OCI-LY7 (cell line): ENCODE data around the gene NFYB. TPM values are rescaled to one million over a fixed set of nuclear protein-coding genes. Genes with fewer than 3 reads are reported as not detected.

Source experiments
- BruUV-seq: library from RNA; stranded (reverse); fragments of 400-500 nt; replicated peaks from 2 replicates; lab custom pipeline; 2021; lab: Mats Ljungman, UMichigan
- CTCF ChIA-PET: fragments of 300-600 bp; sonication (Branson Sonifier 250); formaldehyde crosslinking; loops from one replicate; lab custom pipeline; 2022; ENCODE audit warnings: antibody characterized with exemption; ENCODE audit not compliant: unreplicated experiment; lab: Charles Lee
- POLR2A ChIA-PET: fragments of 300-600 bp; sonication (Branson Sonifier 250); formaldehyde crosslinking; loops from one replicate; lab custom pipeline; 2022; ENCODE audit warnings: antibody characterized with exemption; lab: Charles Lee
- DNase-seq: peaks from one replicate; pipeline ENCODE4 v3.0.0-alpha.2; 2015; ENCODE audit warnings: low spot score
- H2AFZ ChIP-seq: fragments of 200-600 bp; sonication (generic), shearing (Covaris generic); 2 replicates; pipeline ENCODE4 v1.6.1; 2014; ENCODE audit warnings: mild to moderate bottlenecking, antibody characterized with exemption, low read length, moderate library complexity
- H3K27ac ChIP-seq: fragments of 200-600 bp; sonication (generic); 2 replicates; pipeline ENCODE4 v1.5.1; 2014; ENCODE audit warnings: mixed run types, low read depth, mild to moderate bottlenecking, moderate library complexity, low read length, inconsistent platforms; ENCODE audit not compliant: poor library complexity, severe bottlenecking
- H3K36me3 ChIP-seq: fragments of 200-600 bp; sonication (generic); 2 replicates; pipeline ENCODE4 v1.6.1; 2014; ENCODE audit warnings: mild to moderate bottlenecking, antibody characterized with exemption, low read length, moderate library complexity, mixed read lengths; ENCODE audit not compliant: insufficient read depth
- H3K4me1 ChIP-seq: fragments of 200-600 bp; sonication (generic); 2 replicates; pipeline ENCODE4 v1.5.1; 2014; ENCODE audit warnings: mild to moderate bottlenecking, low read length; ENCODE audit not compliant: insufficient read depth, poor library complexity, severe bottlenecking
- H3K4me2 ChIP-seq: fragments of 200-600 bp; sonication (generic); 2 replicates; pipeline ENCODE4 v1.6.1; 2014; ENCODE audit warnings: mild to moderate bottlenecking, low read length
- H3K4me3 ChIP-seq: fragments of 200-600 bp; sonication (generic); 2 replicates; pipeline ENCODE4 v1.5.1; 2014; ENCODE audit warnings: mild to moderate bottlenecking, low read depth, low read length; ENCODE audit not compliant: poor library complexity, severe bottlenecking
- H3K79me2 ChIP-seq: fragments of 200-600 bp; sonication (generic); 2 replicates; pipeline ENCODE4 v1.6.1; 2016; ENCODE audit warnings: low read depth, mild to moderate bottlenecking, low read length, moderate library complexity, mixed read lengths; ENCODE audit not compliant: insufficient read depth
- H3K9me2 ChIP-seq: fragments of 200-600 bp; sonication (generic); 2 replicates; pipeline ENCODE4 v1.6.1; 2016; ENCODE audit warnings: mild to moderate bottlenecking, low read length, mixed read lengths; ENCODE audit not compliant: insufficient read depth
- H3K9me3 ChIP-seq: fragments of 200-600 bp; sonication (generic); 2 replicates; pipeline ENCODE4 v1.6.1; 2014; ENCODE audit warnings: mild to moderate bottlenecking, mixed run types, low read length, mixed read lengths
- H4K20me1 ChIP-seq: fragments of 200-600 bp; sonication (generic); 2 replicates; pipeline ENCODE4 v1.6.1; 2014; ENCODE audit warnings: mild to moderate bottlenecking, antibody characterized with exemption, low read length, moderate library complexity, mixed read lengths; ENCODE audit not compliant: insufficient read depth
- CTCF ChIP-seq: fragments of 200-600 bp; sonication (generic); conservative IDR thresholded peaks from 2 replicates; pipeline ENCODE4 v1.5.1; 2014; ENCODE audit warnings: mild to moderate bottlenecking, antibody characterized with exemption, low read length, moderate library complexity, mixed read lengths
- EZH2phosphoT487 ChIP-seq: fragments of 200-600 bp; sonication (generic); IDR thresholded peaks from 2 replicates; pipeline ENCODE4 v1.6.1; 2018; ENCODE audit warnings: low read depth, borderline replicate concordance, mild to moderate bottlenecking, mixed run types, antibody characterized with exemption, low read length, moderate library complexity, mixed read lengths
- intact Hi-C: fragments of 100-400 bp; cut with micrococcal nuclease; formaldehyde crosslinking; loops from one replicate; pipeline ENCODE4 v1.10.0; 2022; ENCODE audit not compliant: unreplicated experiment
- total RNA-seq, 2 experiments: library from RNA; depleted of rRNA in 1 of 2; stranded (reverse); fragments of >200 nt in 1 of 2; shearing (Covaris generic) in 1 of 2; gene quantifications; 2 replicates each; pipeline ENCODE4 v1.2.3, GENCODE V29; 2014 to 2022

The NFYB gene
- total RNA-seq, 2 experiments from 2014 or later, result 21.6 to 38.5 TPM

- intact Hi-C loops, result no loop called here
- Histone ChIP-seq H3K4me2 (no peak overlapping the region), H3K9me2 (no peaks in the 10 kb centered on the region), H3K36me3 (peaks cover 89% of the 10 kb centered on the region), H3K4me1 (peaks cover 13% of the 10 kb centered on the region), H4K20me1 (0 out of 2 replicates have a peak, but pooled peaks cover 3% of the 10 kb centered on the region), H3K79me2 (peaks cover 10% of the 10 kb centered on the region), H3K27ac (no peak overlapping the region), H3K4me3 (no peak overlapping the region), H3K9me3 (no peaks in the 10 kb centered on the region), H2AFZ (no peak overlapping the region)
- POLR2A ChIA-PET, result no interaction called here
- no peak for DNase-seq
- TF ChIP-seq CTCF, result no peak
- no peak for TF ChIP-seq EZH2phosphoT487
- no TSS peak for BruUV-seq
- CTCF ChIA-PET, result no interaction called here
Measured at GRCh38 chr12:104130760-104131159, 7.2 kb downstream of the NFYB start.

- no TSS peak for BruUV-seq
Measured at GRCh38 chr12:104126548-104126947, 11.5 kb downstream of the NFYB start.

More at GRCh38 chr12:104126548-104126947, 11.5 kb downstream of the NFYB start:
- intact Hi-C loops, result no loop called here
- Histone ChIP-seq H3K4me1 (no peaks in the 10 kb centered on the region), H3K36me3 (peaks cover 93% of the 10 kb centered on the region), H3K9me2 (no peaks in the 10 kb centered on the region), H2AFZ (no peak overlapping the region), H3K27ac (no peak overlapping the region), H3K4me3 (no peak overlapping the region), H4K20me1 (0 out of 2 replicates have a peak, but pooled peaks cover 3% of the 10 kb centered on the region), H3K79me2 (no peaks in the 10 kb centered on the region), H3K9me3 (no peaks in the 10 kb centered on the region), H3K4me2 (no peak overlapping the region)
- ChIA-PET POLR2A (interaction anchor here (1.0 kb wide), 1 partner anchor 62 kb away, joined by 3 read pairs; the partner anchor contains the start of gene HCFC2), CTCF (no interaction called here)
- TF ChIP-seq CTCF (no peak), EZH2phosphoT487 (no peak)
- DNase-seq, result no peak
